PC-9 (cell line): Measurements from ENCODE around the gene GNB1. TPM values are rescaled to one million over a fixed set of nuclear protein-coding genes. Genes with fewer than 3 reads are reported as not detected.

Source experiments
- BruUV-seq: library from RNA; stranded (reverse); fragments of 400-500 nt; replicated peaks from 2 replicates; lab custom pipeline; 2021; lab: Mats Ljungman, UMichigan
- CTCF ChIA-PET: fragments of 300-600 bp; sonication (Branson Sonifier 250); formaldehyde crosslinking; loops from one replicate; lab custom pipeline; 2022; ENCODE audit warnings: antibody characterized with exemption; lab: Charles Lee
- POLR2A ChIA-PET: fragments of 300-600 bp; sonication (Branson Sonifier 250); formaldehyde crosslinking; loops from one replicate; lab custom pipeline; 2022; ENCODE audit warnings: antibody characterized with exemption; ENCODE audit not compliant: unreplicated experiment; lab: Charles Lee
- DNase-seq, 2 experiments: peaks; one replicate each; pipeline versions ENCODE4 v3.0.0 to v3.0.0-alpha.2; 2015 to 2022; ENCODE audit warnings: mixed read lengths in 1 of 2
- H2AFZ ChIP-seq: fragments of 200-600 bp; sonication (generic); 2 replicates; pipeline ENCODE4 v1.8.1; 2017; ENCODE audit warnings: antibody characterized with exemption
- H3F3A ChIP-seq: fragments of 200-600 bp; sonication (generic); 2 replicates; pipeline ENCODE4 v1.8.1; 2017; ENCODE audit warnings: antibody characterized with exemption, mild to moderate bottlenecking, low read depth; ENCODE audit not compliant: insufficient read depth
- H3K27ac ChIP-seq: fragments of 200-600 bp; sonication (generic); 2 replicates; pipeline ENCODE4 v1.6.1; 2016; ENCODE audit warnings: mixed run types
- H3K27me3 ChIP-seq: fragments of 200-600 bp; sonication (generic); 2 replicates; pipeline ENCODE4 v1.6.1; 2016; ENCODE audit warnings: low read depth, mixed run types; ENCODE audit not compliant: insufficient read depth
- H3K36me3 ChIP-seq: fragments of 200-600 bp; sonication (generic); 2 replicates; pipeline ENCODE4 v1.6.1; 2016; ENCODE audit warnings: low read depth, mixed run types
- H3K4me1 ChIP-seq: fragments of 200-600 bp; sonication (generic); replicated peaks from 2 replicates; pipeline ENCODE4 v1.6.1; 2016; ENCODE audit warnings: mixed run types; ENCODE audit not compliant: insufficient read depth
- H3K4me2 ChIP-seq: fragments of 200-600 bp; sonication (generic); 2 replicates; pipeline ENCODE4 v1.6.1; 2017; ENCODE audit warnings: mixed run types
- H3K4me3 ChIP-seq: fragments of 200-600 bp; sonication (generic); 2 replicates; pipeline ENCODE4 v1.6.1; 2016; ENCODE audit warnings: mixed run types
- H3K79me2 ChIP-seq: fragments of 200-600 bp; sonication (generic); 2 replicates; pipeline ENCODE4 v1.6.1; 2017; ENCODE audit warnings: low read depth, mixed run types
- H3K9me2 ChIP-seq: fragments of 200-600 bp; sonication (generic); 2 replicates; pipeline ENCODE4 v1.8.1; 2017; ENCODE audit warnings: mild to moderate bottlenecking; ENCODE audit not compliant: insufficient read depth
- H3K9me3 ChIP-seq: fragments of 200-600 bp; sonication (generic); 2 replicates; pipeline ENCODE4 v1.8.1; 2016; ENCODE audit warnings: low read depth; ENCODE audit not compliant: insufficient read depth
- H4K20me1 ChIP-seq: fragments of 200-600 bp; sonication (generic); 2 replicates; pipeline ENCODE4 v1.8.1; 2017; ENCODE audit not compliant: insufficient read depth
- CTCF ChIP-seq: fragments of 200-600 bp; sonication (generic); conservative IDR thresholded peaks from 2 replicates; pipeline ENCODE4 v1.6.1; 2017; ENCODE audit warnings: mixed run types, antibody characterized with exemption, mild to moderate bottlenecking, moderate library complexity
- EZH2 ChIP-seq: fragments of 200-600 bp; sonication (generic); IDR thresholded peaks from 2 replicates; pipeline ENCODE4 v1.8.0; 2017; ENCODE audit warnings: antibody characterized with exemption, low read depth
- intact Hi-C: fragments of 100-400 bp; cut with micrococcal nuclease; formaldehyde crosslinking; loops from one replicate; pipeline ENCODE4 v1.10.0; 2022; ENCODE audit not compliant: unreplicated experiment
- total RNA-seq: library from RNA; stranded (reverse); gene quantifications from 2 replicates; pipeline ENCODE4 v1.2.3, GENCODE V29; 2021

The GNB1 gene
- total RNA-seq, 1 experiment from 2014 or later = 286 TPM

GRCh38 chr1:1892763-1893120 lies 1.9 kb upstream of the GNB1 start:
- Histone ChIP-seq H3K36me3 (no peaks in the 10 kb centered on the region), H4K20me1 (peaks cover 22% of the 10 kb centered on the region), H3K9me2 (no peaks in the 10 kb centered on the region), H3K4me3 (no peak overlapping the region), H3K9me3 (no peaks in the 10 kb centered on the region), H3K27ac (no peak overlapping the region), H3K79me2 (peaks cover 25% of the 10 kb centered on the region), H3K4me2 (peak overlapping the region; percentile 91; the same call in 1 of the 2 replicates), H3F3A (peaks cover 12% of the 10 kb centered on the region), H3K27me3 (no peaks in the 10 kb centered on the region), H3K4me1 (peaks cover 46% of the 10 kb centered on the region), H2AFZ (no peak overlapping the region)
- ChIA-PET POLR2A (no interaction called here), CTCF (no interaction called here)
- no peak for TF ChIP-seq EZH2
- no peak for TF ChIP-seq CTCF
- DNase-seq = no peak
- intact Hi-C loops = loop anchor here (5.0 kb wide), 1 partner anchor 110 kb away; no protein-coding TSS in a partner anchor
- no TSS peak for BruUV-seq

- peak overlapping the region; percentile 81 for H2AFZ ChIP-seq
These were observed 1.3 kb upstream of the GNB1 start for GRCh38 chr1:1892079-1892762.

More at GRCh38 chr1:1892079-1892762, 1.3 kb upstream of the GNB1 start:
- CTCF ChIA-PET = no interaction called here
- intact Hi-C loops = loop anchor here (5.0 kb wide), 1 partner anchor 110 kb away; no protein-coding TSS in a partner anchor
- TF ChIP-seq CTCF = no peak
- no peak for TF ChIP-seq EZH2
- POLR2A ChIA-PET = no interaction called here
- H3K36me3 ChIP-seq = no peaks in the 10 kb centered on the region; the same call in 1 of the 2 replicates
- peaks cover 27% of the 10 kb centered on the region for H4K20me1 ChIP-seq
- H3K4me1 ChIP-seq = peaks cover 43% of the 10 kb centered on the region
- peaks cover 7% of the 10 kb centered on the region for H3F3A ChIP-seq
- no peaks in the 10 kb centered on the region for H3K9me3 ChIP-seq
- peak overlapping the region; percentile 65 for H3K4me3 ChIP-seq
- BruUV-seq = TSS peak; percentile 62
- DNase-seq = no peak
- H3K79me2 ChIP-seq = peaks cover 30% of the 10 kb centered on the region
- H3K9me2 ChIP-seq = no peaks in the 10 kb centered on the region
- no peak overlapping the region for H3K27ac ChIP-seq
- peak overlapping the region; percentile 91 for H3K4me2 ChIP-seq
- no peaks in the 10 kb centered on the region for H3K27me3 ChIP-seq
